ENCODE results near the gene C18orf63. TPM values are rescaled to one million over a fixed set of nuclear protein-coding genes. Genes with fewer than 3 reads are reported as not detected.

The C18orf63 gene
- total RNA-seq, 1 experiment from 2014 or later, result not detected

DNA sequence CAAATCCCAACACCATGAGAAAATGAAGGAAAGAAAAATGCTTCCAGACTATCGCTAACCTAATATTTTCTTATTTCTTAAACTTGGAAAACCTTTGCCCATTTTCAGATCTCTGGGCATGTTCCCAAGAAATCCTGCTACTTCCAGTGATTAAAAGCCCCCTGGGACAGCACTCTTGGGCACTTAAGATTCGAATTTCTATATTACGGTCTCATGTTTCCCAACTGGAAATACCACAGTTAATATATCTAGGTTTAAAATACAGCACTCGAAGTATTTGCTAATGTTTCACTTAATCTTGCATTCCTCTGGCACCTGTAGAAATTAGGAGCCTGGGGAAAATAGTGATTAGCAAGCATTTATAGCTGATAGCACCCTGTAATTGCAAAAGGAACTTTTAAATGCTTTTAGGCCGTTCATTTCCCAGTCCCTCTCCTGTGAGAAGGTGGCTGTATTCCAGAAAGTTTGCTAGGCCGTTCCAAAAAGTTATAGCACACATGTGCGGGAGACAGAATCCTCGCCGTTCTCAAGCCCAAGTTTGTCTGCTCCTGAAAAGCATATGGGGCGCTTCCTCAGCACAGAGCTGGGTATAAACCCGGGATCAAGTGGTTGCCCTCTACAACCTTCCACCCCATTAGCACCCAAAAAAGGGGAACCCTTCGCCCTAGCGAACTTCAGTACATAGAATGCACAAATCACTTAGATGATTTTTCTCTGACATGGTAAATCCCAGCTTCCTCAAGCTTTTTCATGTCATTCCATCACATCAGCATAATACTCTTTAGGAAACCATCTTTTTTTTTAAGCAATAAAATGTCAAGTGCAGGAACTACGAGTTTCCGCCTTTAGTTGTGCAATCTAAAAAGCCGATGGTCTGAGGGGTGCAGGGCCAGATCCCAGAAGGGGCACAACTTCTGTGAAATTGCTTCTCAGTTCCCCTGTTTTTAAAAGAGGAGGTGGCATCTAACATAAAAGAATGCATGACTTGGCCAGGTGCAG lies 80.8 kb downstream of the C18orf63 start:
- Histone ChIP-seq H2AFZ (ENCODE audit: low read length) (no peak overlapping the region), H3K27ac (ENCODE audit: low read length) (no peak overlapping the region), H3K9me2 (replicated peaks; ENCODE audit: low read length) (no peaks in the 10 kb centered on the region), H3K4me2 (ENCODE audit: low read length) (no peak overlapping the region), H3K79me2 (ENCODE audit: low read length) (no peaks in the 10 kb centered on the region), H3K9me3 (ENCODE audit: low read length) (no peaks in the 10 kb centered on the region), H3K4me1 (ENCODE audit: insufficient read depth, low read length) (no peaks in the 10 kb centered on the region), H3K9ac (ENCODE audit: low read length) (no peak overlapping the region), H4K20me1 (ENCODE audit: low read length) (no peaks in the 10 kb centered on the region), H3K4me3 (ENCODE audit: low read length) (no peak overlapping the region), H3K36me3 (ENCODE audit: low read depth, low read length) (no peaks in the 10 kb centered on the region), H3F3A (ENCODE audit: low read length, unreplicated experiment) (no peaks in the 10 kb centered on the region), H3K27me3 (ENCODE audit: low read length) (peaks cover 97% of the 10 kb centered on the region)
- TF ChIP-seq EZH2phosphoT487 (IDR thresholded peaks at IDR 0.05; ENCODE audit: borderline replicate concordance, low read length) (no peak), CTCF (conservative IDR thresholded peaks at IDR 0.05; ENCODE audit: low read depth, low read length) (no peak), EZH2 (IDR thresholded peaks at IDR 0.05; ENCODE audit: low read length, unreplicated experiment) (no peak)
- intact Hi-C loops (cut with micrococcal nuclease), result loop anchor here (1.0 kb wide), 1 partner anchor 156 kb away; no protein-coding TSS in a partner anchor
- DNase-seq, result no peak
- BruUV-seq (replicated peaks), result no TSS peak
- ATAC-seq, result no peak
- POLR2A ChIA-PET (ENCODE audit: unreplicated experiment), result no interaction called here
- CTCF ChIA-PET, result no interaction called here

DNA sequence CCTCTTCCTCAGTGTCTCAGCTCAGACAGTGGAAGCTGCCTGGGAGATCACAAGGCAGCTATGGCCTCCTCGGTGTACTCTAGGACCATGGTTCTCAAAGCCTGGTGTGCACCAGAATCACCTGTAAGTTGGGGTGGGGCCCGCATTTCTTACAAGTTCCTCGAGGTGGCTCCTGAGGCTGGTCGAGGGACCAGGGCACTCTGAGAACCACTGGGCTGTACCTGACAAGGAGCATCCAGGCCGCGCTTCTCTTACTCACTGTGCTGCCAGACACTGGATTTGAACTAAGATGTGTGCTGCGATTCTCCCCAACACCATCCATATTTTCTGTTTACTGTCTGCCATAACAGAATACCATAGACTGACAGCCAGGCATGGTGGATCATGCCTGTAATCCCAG lies 81.9 kb downstream of the C18orf63 start:
- no peak overlapping the region for H3K27ac ChIP-seq (ENCODE audit: low read length)
- no peak overlapping the region for H3K4me3 ChIP-seq (ENCODE audit: low read length)
- no peaks in the 10 kb centered on the region for H3K79me2 ChIP-seq (ENCODE audit: low read length)
- H3K27me3 ChIP-seq (ENCODE audit: low read length), result peaks cover 88% of the 10 kb centered on the region
- no TSS peak for BruUV-seq (replicated peaks)
- no peaks in the 10 kb centered on the region for H3K4me1 ChIP-seq (ENCODE audit: insufficient read depth, low read length)
- H2AFZ ChIP-seq (ENCODE audit: low read length), result no peak overlapping the region
- TF ChIP-seq EZH2phosphoT487 (IDR thresholded peaks at IDR 0.05; ENCODE audit: borderline replicate concordance, low read length), result no peak
- no peak for TF ChIP-seq EZH2 (IDR thresholded peaks at IDR 0.05; ENCODE audit: low read length, unreplicated experiment)
- TF ChIP-seq CTCF (conservative IDR thresholded peaks at IDR 0.05; ENCODE audit: low read depth, low read length), result peak; percentile 17; the same call in 1 of the 2 replicates
- H4K20me1 ChIP-seq (ENCODE audit: low read length), result no peaks in the 10 kb centered on the region
- no peaks in the 10 kb centered on the region for H3K9me3 ChIP-seq (ENCODE audit: low read length)
- ChIA-PET CTCF (no interaction called here), POLR2A (ENCODE audit: unreplicated experiment) (no interaction called here)
- intact Hi-C loops (cut with micrococcal nuclease), result loop anchor here (1.0 kb wide), 1 partner anchor 155 kb away; no protein-coding TSS in a partner anchor
- H3F3A ChIP-seq (ENCODE audit: low read length, unreplicated experiment), result no peaks in the 10 kb centered on the region
- DNase-seq, result no peak
- no peak overlapping the region for H3K9ac ChIP-seq (ENCODE audit: low read length)
- ATAC-seq, result peak; percentile 57; the same call in 1 of the 2 replicates
- H3K4me2 ChIP-seq (ENCODE audit: low read length), result no peak overlapping the region
- H3K9me2 ChIP-seq (replicated peaks; ENCODE audit: low read length), result no peaks in the 10 kb centered on the region
- H3K36me3 ChIP-seq (ENCODE audit: low read depth, low read length), result no peaks in the 10 kb centered on the region

Data from PC-3 (cell line).